ENCODE results near the gene SGF29.

The SGF29 gene

GRCh38 chr16:28567292-28567691, 13.6 kb downstream of the SGF29 start:
- no peak for TF ChIP-seq CTCF (IDR thresholded peaks at IDR 0.05; ENCODE audit: low read depth, low read length)
- Histone ChIP-seq H3K27me3 (ENCODE audit: insufficient read depth, low read depth, severe bottlenecking) (no peaks in the 10 kb centered on the region), H3K27ac (no peak overlapping the region), H3K4me3 (ENCODE audit: low read depth, low read length) (no peak overlapping the region), H3K36me3 (peaks cover 11% of the 10 kb centered on the region; the same call in 1 of the 2 replicates), H3K9me3 (ENCODE audit: severe bottlenecking) (peaks cover 9% of the 10 kb centered on the region)
- DNase-seq: no peak

- H3K27ac ChIP-seq: no peak overlapping the region
- H3K4me3 ChIP-seq (ENCODE audit: low read depth, low read length): no peak overlapping the region
- no peak for DNase-seq
- no peak for TF ChIP-seq CTCF (IDR thresholded peaks at IDR 0.05; ENCODE audit: low read depth, low read length)
- no peaks in the 10 kb centered on the region for H3K27me3 ChIP-seq (ENCODE audit: insufficient read depth, low read depth, severe bottlenecking)
- peaks cover 9% of the 10 kb centered on the region for H3K9me3 ChIP-seq (ENCODE audit: severe bottlenecking)
- peaks cover 11% of the 10 kb centered on the region for H3K36me3 ChIP-seq
Observed at GRCh38 chr16:28569021-28569420, 15.3 kb downstream of the SGF29 start.

GRCh38 chr16:28569968-28570752, 16.4 kb downstream of the SGF29 start:
- H3K27me3 ChIP-seq (ENCODE audit: insufficient read depth, low read depth, severe bottlenecking): no peaks in the 10 kb centered on the region
- no peak overlapping the region for H3K27ac ChIP-seq
- DNase-seq: no peak
- no peak overlapping the region for H3K4me3 ChIP-seq (ENCODE audit: low read depth, low read length)
- H3K9me3 ChIP-seq (ENCODE audit: severe bottlenecking): peaks cover 9% of the 10 kb centered on the region
- H3K36me3 ChIP-seq: peaks cover 15% of the 10 kb centered on the region
- no peak for TF ChIP-seq CTCF (IDR thresholded peaks at IDR 0.05; ENCODE audit: low read depth, low read length)

- no peak for DNase-seq
- Histone ChIP-seq H3K27me3 (ENCODE audit: insufficient read depth, low read depth, severe bottlenecking) (no peaks in the 10 kb centered on the region), H3K9me3 (ENCODE audit: severe bottlenecking) (no peaks in the 10 kb centered on the region), H3K36me3 (peaks cover 6% of the 10 kb centered on the region), H3K4me3 (ENCODE audit: low read depth, low read length) (no peak overlapping the region), H3K27ac (no peak overlapping the region)
- TF ChIP-seq CTCF (IDR thresholded peaks at IDR 0.05; ENCODE audit: low read depth, low read length): no peak
Observed at GRCh38 chr16:28572696-28573510, 19.2 kb downstream of the SGF29 start.

GRCh38 chr16:28573738-28574718, 20.3 kb downstream of the SGF29 start:
- Histone ChIP-seq H3K9me3 (ENCODE audit: severe bottlenecking) (no peaks in the 10 kb centered on the region), H3K4me3 (ENCODE audit: low read depth, low read length) (no peak overlapping the region), H3K27me3 (ENCODE audit: insufficient read depth, low read depth, severe bottlenecking) (no peaks in the 10 kb centered on the region), H3K27ac (no peak overlapping the region), H3K36me3 (peaks cover 6% of the 10 kb centered on the region)
- no peak for TF ChIP-seq CTCF (IDR thresholded peaks at IDR 0.05; ENCODE audit: low read depth, low read length)
- DNase-seq: no peak
